Suppressor macrophage treated with lipopolysaccharide for 4 hours (primary cell): Measurements from ENCODE around the gene MTMR3.
A peak's percentile ranks its signal among the peaks of the same experiment; 100 is the strongest.

ENCODE experiments used
- DNase-seq: peaks from one replicate; pipeline ENCODE4 v3.0.0-alpha.2; 2020

Gene MTMR3

DNA sequence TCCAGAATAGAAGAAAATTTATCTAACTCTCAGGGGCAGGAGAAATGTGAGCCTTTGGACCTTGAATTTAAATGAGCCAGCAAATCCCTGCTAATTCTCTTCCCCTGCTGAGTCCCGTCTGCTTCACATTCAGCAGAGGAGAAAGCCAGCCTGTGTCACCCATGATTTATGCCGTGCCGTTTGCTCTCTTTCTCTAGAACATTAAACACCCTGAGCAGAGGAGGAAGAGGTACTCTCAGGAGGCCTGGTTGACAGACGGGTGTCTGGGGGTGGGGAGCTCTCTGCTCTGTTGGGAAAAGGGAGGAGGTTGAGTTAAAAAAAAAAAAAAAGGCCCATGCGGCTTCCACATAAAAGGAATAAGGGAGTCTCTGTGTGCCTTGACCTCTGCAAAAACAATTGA, 11.3 kb upstream of the MTMR3 start:
- DNase-seq, result no peak

DNA sequence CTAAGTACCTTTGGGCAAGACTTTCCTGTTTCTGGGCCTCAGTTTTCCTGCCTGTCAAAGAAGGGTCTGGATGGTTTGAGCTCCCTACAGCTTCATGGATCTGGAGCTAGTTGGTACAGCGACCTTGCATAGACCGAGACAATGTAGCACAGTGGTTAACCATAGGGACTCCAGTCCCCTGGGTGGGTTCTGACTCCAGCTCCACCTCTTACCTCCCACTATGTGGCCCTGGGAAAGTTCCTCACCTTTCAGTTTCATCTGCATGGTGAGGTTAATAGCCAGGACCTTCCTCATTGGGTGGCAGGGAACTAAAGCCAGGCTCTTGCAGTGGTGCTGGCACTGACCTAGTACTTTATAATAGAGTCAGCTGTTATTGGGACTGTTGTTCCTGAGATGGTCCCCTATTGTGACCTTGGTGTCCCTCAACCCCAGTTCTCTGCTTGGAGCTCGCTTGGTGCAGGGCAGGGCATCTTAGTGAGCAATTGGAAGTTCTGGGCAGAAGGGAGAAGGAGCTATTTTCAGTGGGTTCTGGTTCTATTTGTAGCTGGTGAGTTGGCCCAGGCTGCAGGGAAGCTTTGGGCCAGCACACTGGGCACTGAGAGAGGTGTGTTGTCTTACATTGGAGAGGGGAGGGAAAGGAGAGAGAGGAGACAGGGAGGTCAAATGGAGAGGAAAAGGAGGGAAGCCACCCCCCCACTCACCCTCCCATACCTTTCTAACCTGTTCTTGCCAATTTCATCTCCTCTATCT, 10.7 kb upstream of the MTMR3 start:
- DNase-seq, result no peak

DNA sequence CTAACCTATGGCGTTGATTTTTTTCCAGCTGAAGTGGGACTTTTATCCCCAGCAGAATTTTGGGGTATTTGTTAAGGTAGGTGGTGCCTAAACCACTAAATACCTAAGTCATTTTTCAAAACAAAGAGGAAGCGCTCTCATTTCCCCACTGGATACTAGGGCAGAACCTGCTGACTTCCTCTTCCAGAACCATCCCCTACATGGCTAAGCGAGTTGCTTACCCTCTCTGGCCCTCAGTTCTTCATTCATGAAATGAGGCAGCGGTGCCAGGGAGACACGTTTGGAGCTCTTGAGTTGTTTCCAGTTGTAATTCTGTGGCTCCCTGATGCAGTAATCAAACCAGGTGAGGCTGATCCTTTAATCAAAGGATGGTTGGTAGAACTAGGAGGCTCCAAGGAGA, 10.0 kb upstream of the MTMR3 start:
- peak; percentile 57 for DNase-seq

DNA sequence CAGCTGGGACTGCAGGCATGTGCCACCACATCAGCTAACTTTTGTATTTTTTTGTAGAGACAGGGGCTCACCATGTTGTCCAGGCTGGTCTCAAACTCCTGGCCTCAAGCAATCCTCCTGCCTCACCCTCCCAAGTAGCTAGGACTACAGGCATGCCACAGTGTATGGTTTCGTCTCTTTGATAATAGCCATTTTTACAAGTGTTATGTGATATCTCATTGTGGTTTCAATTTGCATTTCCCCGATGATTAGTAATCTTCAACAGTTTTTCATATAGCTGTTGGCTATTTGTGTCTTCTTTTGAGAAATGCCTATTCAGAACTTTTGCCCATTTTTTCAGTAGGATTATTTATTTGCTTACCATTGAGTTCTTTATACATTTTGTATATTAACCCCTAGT, 9.0 kb upstream of the MTMR3 start:
- no peak for DNase-seq

DNA sequence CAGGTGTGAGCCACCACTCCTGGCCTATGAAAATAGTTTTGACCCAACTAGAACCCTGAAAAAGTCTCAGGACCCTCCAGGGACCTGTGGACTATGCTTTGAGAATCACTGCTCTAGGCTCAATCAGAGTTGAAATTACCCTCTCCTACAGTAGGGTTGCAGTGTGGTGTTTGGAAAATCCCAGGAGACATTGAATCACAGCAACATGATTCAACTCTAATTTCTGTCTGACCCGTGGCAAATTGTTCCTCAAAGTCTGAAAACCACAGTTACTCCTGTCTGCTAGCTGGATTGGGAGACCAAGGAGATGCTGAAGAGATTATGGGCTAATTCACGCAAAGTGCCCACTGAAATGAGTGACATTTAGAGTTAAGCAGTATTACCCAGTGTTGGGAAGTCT, 5.4 kb upstream of the MTMR3 start:
- peak; percentile 64 for DNase-seq

DNA sequence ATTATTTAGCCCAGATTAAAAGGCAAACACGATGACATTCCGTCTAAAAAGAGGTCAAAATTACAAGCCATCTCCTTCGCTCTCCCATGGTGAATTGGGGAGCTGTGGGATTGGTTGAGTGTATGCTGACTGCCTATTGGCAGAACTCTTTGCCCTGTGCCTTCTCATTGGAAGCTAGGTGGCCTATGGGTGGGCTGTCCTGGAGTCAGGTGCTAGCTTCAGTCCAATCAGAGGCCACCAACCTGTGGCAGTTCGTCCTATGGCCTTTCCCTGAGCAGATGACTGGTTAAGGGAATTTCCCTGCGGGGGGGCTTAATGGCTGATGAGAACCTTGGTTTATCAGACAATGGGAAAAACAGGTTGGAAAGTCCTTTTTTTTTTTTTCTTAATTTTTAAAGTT, 3.2 kb upstream of the MTMR3 start:
- no peak for DNase-seq

DNA sequence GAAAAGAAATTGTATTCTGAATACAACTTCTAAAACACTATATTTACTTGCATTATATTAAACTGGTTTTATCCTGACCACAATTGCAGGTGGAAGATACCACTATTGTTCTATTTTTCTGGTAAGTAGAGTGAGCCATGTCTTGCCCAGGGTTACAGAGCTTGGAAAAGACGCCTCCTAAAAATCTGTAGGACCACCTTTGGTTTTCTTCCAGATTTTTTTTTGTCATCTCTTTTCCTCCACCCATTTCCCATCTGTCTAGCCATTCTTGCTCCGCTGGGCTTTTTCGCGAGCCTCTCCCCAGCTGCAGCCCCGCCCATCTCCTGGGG, 294 bp upstream of the MTMR3 start:
- DNase-seq, result no peak

DNA sequence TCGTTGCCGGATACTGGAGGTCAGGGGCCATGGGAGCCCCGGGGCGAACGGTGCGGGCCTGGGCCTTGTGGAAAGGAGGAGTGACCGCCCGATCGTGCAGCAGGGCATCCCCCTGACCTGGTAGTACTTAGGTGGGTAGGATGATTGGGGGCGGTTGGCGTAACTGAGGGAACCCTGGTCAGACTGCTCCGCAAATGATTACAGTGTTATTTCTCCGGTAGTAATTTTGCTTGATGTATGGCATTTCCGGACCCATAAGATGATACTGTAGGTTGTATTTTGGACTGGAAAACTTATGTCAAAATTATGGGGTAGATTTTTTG, 762 bp downstream of the MTMR3 start:
- peak; percentile 35 for DNase-seq

DNA sequence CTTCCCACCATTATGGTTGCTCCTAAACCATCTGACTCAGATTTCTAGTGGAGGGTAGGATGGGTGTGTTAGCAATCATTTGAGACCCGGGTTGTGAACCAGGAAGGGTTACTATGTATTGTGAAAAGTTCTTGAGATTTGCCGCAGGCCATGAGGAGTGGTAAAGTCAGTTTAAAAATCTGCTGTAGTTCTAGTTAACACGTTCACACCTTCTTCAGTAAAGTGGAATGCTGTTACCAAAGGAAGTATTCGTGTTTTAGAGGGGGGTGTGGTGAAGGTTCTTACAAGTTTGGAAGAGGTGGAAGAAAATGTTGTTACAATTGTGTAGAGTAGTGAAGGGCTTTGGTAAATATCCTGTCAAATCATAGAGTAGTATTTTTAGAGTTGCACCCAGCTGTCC, 2.6 kb downstream of the MTMR3 start:
- no peak for DNase-seq

DNA sequence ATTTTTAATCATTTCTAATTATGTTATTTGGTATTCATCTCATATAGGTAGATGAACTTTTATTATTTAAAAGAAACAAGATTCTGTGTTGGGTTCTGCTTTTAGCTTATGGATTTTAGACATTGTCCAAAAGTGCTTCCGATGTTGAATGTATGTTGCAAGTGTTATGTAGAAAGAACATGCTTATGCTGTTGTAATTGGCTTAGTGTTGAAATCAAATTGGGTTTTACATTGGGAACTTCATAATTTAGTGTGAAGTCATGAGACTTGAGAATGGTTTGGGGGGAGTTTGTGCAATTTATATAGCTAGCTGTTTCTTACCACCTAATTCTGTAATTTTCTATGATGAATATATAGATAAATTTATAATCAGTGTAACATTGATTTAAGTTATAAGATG, 3.6 kb downstream of the MTMR3 start:
- peak; percentile 80 for DNase-seq

DNA sequence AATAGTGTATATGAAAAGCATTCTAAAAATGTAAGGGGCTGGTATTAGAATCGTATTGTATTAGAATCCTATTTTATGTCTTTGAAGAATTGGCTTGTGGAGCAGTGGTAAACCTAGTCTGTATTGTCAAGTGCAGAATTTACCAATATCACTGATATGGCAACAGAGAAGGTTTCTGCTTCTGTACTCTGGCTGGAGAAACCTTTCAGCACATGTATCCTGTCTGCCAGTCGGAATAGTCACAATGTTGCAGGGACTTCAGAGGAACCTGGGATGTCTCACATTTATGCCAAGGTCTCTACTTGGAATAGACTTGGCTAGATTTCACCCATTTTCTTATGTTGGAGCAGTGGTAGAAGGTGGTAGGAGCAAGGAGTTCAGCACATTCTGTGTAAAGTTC, 4.4 kb downstream of the MTMR3 start:
- DNase-seq, result no peak

DNA sequence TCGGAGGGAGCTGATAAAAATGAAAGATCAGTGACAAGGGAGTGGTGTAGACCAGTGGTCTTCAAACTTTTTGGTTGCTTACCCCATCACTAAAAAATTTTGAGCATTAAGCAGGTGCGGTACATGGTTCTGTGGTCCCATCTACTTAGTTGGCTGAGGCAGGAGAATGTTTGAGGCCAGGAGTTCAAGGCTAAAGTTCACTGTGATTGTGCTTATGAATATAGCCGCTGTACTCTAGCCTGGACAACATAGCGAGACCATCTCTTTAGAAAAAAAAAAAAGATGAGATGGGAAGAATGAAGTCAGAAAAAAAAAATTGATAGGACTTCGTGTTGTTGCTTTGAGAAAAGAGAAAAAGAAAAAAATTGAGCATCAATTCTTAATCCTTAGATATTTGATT, 7.8 kb downstream of the MTMR3 start:
- no peak for DNase-seq

DNA sequence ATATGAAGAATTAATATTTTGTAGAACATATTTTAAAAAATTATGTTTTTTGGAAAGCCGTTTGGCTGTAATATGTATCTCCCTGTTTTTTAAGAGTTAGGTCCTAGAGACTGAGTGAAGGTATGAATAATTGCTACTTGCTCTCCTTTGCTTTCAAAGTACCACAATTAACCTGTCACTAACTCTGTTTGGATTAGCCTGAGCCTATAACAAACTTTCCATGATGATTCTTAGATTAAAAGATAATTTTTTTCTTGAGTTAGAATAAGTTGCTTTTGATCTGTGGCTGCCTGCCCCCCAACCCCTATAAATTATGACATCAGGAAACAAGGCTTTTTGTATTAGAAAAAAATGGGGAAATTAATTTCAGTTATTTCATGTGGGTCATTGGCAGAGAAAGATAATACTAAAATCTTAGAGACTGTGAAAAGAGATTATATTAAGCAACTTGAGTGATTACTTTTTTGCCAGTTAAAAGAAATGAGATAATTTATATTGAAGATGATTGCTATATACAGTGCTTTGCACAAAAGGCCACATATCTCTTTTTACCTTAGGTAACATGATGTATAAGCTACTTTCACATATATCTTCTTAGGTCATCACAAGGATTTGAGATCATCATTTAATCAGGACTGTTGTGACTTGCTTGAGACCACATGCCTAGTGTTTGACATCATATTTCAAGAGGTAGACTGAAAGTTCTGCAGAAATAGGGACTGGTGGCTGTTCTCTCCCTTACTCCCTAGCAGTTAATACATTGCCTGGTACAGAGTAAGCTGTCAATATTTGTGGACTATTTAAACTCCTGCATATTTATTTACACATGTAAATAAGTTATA, 9.6 kb downstream of the MTMR3 start:
- peak; percentile 21 for DNase-seq

DNA sequence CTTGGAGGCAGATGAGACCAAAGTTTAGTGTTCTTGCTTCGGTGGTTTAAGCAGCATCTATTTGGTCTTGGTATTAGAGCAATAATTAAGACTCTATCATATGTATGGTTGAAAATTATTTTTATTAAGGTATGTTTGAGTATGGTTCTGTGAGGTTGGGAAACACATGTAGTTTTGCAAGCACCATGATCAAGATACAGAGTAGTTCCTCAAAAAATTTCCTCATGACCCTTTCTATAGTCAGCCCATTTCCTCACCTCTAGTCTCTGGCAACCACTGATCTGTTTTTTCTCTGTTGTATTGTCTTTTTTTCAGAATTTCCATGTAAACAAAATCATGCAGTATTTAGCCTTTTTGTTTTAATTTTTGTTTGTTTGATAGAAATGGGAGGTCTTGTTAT, 18.4 kb downstream of the MTMR3 start:
- peak; percentile 76 for DNase-seq

DNA sequence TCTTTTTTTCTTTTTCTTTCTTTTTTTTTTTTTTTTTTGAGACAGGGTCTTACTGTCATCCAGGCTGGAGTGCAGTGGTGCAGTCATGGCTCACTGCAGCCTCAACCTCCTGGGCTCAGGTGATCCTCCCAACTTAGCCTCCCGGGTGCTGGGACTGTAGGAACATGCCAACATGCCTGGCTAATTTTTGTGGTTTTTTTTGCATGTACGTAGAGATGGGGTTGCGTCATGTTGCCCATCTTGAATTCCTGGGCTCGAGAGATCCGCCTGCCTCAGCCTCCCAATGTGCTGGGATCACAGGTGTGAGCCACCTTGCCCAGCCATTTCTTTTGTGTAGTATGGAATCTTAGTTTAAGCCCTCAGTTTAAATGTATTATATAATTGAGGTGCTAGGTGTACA, 20.4 kb downstream of the MTMR3 start:
- no peak for DNase-seq

DNA sequence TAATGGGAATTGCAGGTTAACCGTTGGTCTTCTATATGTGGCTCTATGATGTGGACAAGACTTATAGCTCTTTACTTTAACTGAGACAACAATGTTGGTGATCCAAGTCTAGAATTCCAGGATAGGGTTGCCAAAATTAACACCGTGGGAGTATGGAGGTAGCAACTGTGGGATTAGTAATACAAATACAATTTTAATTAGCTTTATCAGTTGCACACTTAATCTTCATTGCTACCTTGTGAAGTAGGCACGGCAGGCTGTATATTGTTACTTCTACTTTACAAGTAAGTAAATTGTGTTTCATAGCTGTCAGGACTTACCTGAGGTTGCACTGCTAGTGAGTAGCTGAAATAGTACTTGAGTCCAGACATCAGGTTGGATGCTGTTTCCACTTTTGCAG, 21.0 kb downstream of the MTMR3 start:
- DNase-seq, result no peak

DNA sequence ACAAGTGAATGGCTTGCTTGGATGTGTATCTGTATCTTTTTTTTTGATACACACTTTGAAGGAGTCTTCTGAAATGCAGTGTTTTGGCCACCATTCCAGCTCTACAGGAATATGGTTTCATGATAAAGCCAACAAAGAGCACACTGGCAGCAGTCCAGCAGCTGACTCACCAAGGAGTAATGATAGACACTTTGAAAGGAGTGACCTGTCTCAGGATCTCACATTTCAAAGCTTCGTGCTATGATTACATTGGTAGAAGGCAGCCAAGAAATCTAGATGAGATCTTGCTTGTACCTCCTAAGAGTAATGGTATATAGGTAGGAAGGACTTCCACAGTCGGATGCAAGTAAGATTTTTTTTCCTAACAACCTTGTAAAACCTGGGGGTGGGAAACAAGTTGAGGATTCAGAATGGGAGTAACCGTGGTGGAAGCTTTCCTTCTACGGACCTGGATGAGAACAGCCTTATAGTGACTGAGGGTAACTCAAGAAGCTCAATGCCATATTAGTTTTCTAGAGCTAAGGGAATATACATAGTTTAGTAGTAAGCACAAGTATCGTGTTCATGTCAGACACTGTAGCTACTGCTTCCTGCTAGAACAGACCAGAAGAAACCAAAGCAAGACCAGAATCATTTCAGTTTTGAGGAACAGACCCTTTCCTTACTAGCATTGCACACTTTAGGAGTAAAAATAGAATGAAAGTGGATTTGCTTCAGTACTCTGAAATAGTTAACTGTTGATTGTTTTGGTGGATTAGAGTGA, 25.0 kb downstream of the MTMR3 start:
- DNase-seq, result peak; percentile 73

DNA sequence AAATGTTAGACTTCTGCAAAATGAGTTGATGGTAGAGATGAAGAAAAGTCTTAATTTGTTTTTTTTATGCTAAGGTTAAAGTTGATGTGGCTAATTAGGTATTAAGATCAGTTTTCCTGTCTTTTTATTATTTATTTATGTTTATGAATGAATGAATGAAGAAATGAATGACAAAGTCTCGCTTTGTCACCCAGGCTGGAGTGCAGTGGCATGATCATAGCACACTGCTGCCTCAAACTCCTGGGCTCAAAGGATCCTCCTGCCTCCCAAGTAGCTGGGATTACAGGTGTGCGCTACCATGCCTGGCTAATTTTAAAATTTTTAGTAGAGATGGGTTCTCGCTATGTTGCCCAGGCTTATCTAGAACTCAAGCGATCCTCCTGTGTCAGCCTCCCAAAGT, 29.2 kb downstream of the MTMR3 start:
- no peak for DNase-seq

DNA sequence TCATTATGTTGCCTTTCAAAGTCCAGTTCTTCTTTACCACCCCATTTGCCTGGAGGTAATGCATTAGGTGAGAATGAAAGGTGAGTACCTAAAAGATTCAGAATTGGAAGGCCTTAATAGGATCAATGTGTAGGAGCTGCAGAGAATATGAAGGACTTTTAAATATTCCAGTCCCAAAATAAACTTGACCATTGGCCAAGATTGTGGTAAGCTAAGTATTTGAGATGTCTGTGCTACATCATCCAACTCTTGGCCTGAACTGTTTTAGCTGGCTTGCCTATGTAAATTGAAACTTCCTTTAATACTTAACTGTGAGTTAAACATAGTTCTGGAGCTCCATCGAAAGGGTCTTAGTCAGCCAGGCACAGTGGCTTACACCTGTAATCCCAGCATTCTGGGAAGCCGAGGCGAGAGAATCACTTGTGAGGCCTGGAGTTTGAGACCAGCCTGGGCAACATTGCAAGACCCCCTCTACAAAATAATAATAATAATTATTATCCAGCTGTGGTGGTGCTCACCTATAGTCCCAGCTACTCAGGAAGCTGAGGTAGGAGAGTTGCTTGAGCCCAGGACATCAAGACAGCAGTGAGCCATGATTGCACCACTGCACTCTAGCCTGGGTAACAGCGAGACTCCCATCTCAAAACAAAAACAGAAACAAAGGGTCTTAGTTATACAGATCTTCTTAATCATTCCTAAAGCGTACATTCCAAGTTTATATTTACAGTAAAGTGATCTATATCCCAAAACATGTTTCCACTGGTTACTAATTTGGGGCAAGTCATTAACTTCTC, 29.8 kb downstream of the MTMR3 start:
- no peak for DNase-seq

DNA sequence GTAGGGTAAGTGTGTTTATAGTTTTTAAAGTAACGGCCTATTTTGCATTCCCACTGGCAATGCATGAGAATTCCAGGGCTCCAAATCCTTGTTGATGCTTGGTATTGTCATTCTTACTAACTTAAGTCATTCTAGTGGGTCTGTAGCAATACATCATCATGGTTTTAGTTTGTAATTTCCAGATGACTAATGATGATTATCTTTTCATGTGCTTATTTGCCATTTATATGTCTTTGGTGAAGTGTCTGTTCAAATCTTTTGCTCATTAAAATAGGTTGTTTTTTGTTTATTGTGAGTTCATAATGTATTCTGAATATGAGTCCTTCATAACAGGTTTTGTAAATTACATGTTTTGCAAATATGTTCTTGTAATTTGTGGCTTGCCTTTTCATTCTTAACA, 31.2 kb downstream of the MTMR3 start:
- peak; percentile 70 for DNase-seq

DNA sequence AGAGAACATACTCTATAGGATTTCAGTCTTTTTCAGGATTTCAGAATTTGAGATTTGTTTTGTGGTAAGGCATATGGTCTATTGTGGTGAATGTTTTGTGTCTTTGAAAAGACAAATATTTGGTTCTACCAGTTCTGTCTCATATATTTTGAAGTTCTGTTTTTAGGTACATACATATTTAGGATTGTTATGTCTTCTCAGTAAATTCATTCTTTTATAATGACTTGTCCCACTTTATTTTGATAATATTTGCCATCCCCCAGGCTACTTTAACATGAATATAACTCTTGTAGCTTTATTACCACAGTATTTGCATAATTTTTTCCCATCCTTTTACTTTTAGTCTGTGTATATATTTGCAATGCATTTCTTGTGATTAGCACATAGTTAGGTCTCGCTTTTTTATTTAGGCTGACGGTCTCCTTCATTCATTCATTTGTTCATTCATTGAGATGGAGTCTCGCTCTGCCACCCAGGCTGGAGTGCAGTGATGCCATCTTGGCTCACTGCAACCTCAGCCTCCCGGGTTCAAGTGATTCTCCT, 32.1 kb downstream of the MTMR3 start:
- DNase-seq, result peak; percentile 23

DNA sequence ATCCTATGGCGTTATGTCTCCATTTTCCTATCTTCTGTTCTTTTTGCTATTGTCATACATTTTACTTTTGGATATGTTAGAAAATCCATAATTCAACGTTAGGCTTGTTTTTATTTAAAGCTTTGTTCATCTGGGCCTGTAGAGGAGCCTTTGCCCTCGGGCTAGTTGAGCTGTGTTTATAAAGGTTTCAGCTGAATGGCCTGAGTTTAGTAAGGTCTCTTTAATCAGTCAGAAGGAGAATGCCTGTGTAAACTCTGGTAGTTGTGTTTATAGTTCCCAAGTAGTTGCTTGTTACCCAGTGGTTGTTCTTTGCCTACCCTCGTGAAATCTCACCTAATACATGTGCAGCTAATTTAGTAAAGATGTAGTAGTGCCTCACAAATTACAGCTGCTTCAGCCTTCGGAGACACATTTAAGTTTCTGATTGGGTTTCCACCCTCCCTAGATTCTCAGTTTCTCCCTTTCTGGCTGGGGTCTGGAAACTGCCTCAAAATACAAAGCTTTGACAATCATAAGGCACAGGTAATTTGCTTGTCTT, 33.1 kb downstream of the MTMR3 start:
- no peak for DNase-seq
